Colonic mucosa (tissue), 4 donors: ENCODE results near the gene SLC2A4RG. TPM values are rescaled to one million over a fixed set of nuclear protein-coding genes. Genes with fewer than 3 reads are reported as not detected.

ENCODE experiments used
- DNase-seq: peaks from one replicate; pipeline ENCODE4 v3.0.0-alpha.2; 2020
- H3K27ac ChIP-seq: fragments of 200-600 bp; one replicate; pipeline ENCODE4 v1.8.0; 2021
- H3K27me3 ChIP-seq: fragments of 200-600 bp; one replicate; pipeline ENCODE4 v1.8.0; 2021
- H3K36me3 ChIP-seq: fragments of 200-600 bp; one replicate; pipeline ENCODE4 v1.8.0; 2021
- H3K4me1 ChIP-seq: fragments of 200-600 bp; one replicate; pipeline ENCODE4 v1.8.0; 2021; ENCODE audit warnings: mild to moderate bottlenecking
- H3K4me3 ChIP-seq: fragments of 200-600 bp; one replicate; pipeline ENCODE4 v1.8.0; 2021
- H3K9ac ChIP-seq, 2 donors: one replicate each; pipeline ENCODE4 v1.7.0; 2013; ENCODE audit warnings: control low read depth in 2 of 2, low read depth in 2 of 2, low read length in 2 of 2
- H3K9me3 ChIP-seq: fragments of 200-600 bp; one replicate; pipeline ENCODE4 v1.8.0; 2021
- CTCF ChIP-seq: fragments of 200-600 bp; IDR thresholded peaks from one replicate; pipeline ENCODE4 v1.8.0; 2022; ENCODE audit warnings: antibody characterized with exemption, mild to moderate bottlenecking
- intact Hi-C: fragments of 100-400 bp; cut with DNase I; formaldehyde crosslinking; loops from one replicate; pipeline ENCODE4 v1.14.1; 2022
- total RNA-seq, 2 donors: library from RNA; stranded (reverse); fragmentation: NEBNext Ultra II Directional in 1 of 2; extraction: Animal tissue kit (Norgen Biotek cat#: 25700) in 1 of 2; gene quantifications; one replicate each; pipeline ENCODE4 v1.2.1, GENCODE V29; 2021
- donor health status: healthy.
- donor health status: DM: no; HTN: no; CAD: no.
- donor health status: DM: no; HTN: no; CAD: no.

Gene SLC2A4RG
- total RNA-seq, 2 donors from 2014 or later = 44.3 to 75.3 TPM

GRCh38 chr20:63767886-63768285, 28.3 kb downstream of the SLC2A4RG start:
- Histone ChIP-seq H3K27me3 (no peaks in the 10 kb centered on the region), H3K4me3 (no peak overlapping the region), H3K9ac (no peak overlapping the region), H3K36me3 (no peaks in the 10 kb centered on the region), H3K4me1 (no peaks in the 10 kb centered on the region), H3K9me3 (no peaks in the 10 kb centered on the region), H3K27ac (no peak overlapping the region)
- no peak for DNase-seq
- intact Hi-C loops = no loop called here
- no peak for TF ChIP-seq CTCF

GRCh38 chr20:63768591-63769515, 29.3 kb downstream of the SLC2A4RG start:
- H3K36me3 ChIP-seq = no peaks in the 10 kb centered on the region
- TF ChIP-seq CTCF = no peak
- no peaks in the 10 kb centered on the region for H3K9me3 ChIP-seq
- DNase-seq = no peak
- H3K27ac ChIP-seq = no peak overlapping the region
- H3K4me3 ChIP-seq = no peak overlapping the region
- intact Hi-C loops = no loop called here
- no peaks in the 10 kb centered on the region for H3K27me3 ChIP-seq
- no peaks in the 10 kb centered on the region for H3K4me1 ChIP-seq
- no peak overlapping the region for H3K9ac ChIP-seq

GRCh38 chr20:63769891-63770474, 30.4 kb downstream of the SLC2A4RG start:
- Histone ChIP-seq H3K9me3 (no peaks in the 10 kb centered on the region), H3K4me3 (no peak overlapping the region), H3K4me1 (no peaks in the 10 kb centered on the region), H3K27me3 (no peaks in the 10 kb centered on the region), H3K27ac (no peak overlapping the region), H3K9ac (no peak overlapping the region), H3K36me3 (no peaks in the 10 kb centered on the region)
- intact Hi-C loops = no loop called here
- DNase-seq = no peak
- TF ChIP-seq CTCF = no peak

DNA sequence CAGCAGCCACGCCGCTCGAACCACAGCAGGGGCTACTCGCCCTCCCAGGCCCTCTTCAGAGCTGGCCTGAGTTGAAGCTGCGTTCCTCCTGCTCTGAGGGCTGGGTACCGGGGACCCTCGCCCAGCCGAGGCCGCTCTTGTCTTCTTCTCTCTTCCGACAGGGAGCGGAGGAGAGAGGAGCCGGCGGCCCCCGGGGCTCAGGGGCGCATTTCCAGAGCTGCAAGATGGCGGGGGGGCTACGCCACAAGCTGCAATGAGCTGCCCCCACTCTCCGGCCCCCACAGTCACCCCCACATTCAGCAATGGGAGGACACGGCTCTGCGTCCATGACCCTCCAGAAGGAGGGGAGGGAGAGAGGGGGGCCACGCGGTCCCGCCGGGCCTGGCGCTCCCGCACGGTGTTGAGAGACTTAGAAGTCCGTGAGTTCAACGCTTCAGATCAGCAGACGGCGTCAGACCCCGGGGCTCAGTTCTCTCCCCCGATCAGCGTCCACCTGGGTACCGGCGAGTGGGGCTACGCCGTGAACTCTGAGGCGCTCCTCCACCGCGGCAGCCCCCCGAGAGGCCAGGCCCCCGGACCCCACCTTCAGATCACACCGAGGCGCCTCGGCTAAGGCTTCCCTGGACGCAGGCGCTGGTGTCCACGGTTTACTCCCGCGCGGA, 31.6 kb downstream of the SLC2A4RG start:
- no peak for TF ChIP-seq CTCF
- no peaks in the 10 kb centered on the region for H3K36me3 ChIP-seq
- no peak overlapping the region for H3K4me3 ChIP-seq
- intact Hi-C loops = no loop called here
- no peak overlapping the region for H3K27ac ChIP-seq
- no peak for DNase-seq
- H3K9ac ChIP-seq = no peak overlapping the region
- H3K27me3 ChIP-seq = no peaks in the 10 kb centered on the region
- no peaks in the 10 kb centered on the region for H3K9me3 ChIP-seq
- H3K4me1 ChIP-seq = no peaks in the 10 kb centered on the region

GRCh38 chr20:63772781-63773518, 33.4 kb downstream of the SLC2A4RG start:
- Histone ChIP-seq H3K9me3 (no peaks in the 10 kb centered on the region), H3K9ac (no peak overlapping the region), H3K4me3 (no peak overlapping the region), H3K36me3 (no peaks in the 10 kb centered on the region), H3K27me3 (no peaks in the 10 kb centered on the region), H3K4me1 (no peaks in the 10 kb centered on the region), H3K27ac (no peak overlapping the region)
- intact Hi-C loops = no loop called here
- no peak for DNase-seq
- TF ChIP-seq CTCF = no peak
